Measurements from ENCODE around the gene EMX1.

EMX1 gene

DNA sequence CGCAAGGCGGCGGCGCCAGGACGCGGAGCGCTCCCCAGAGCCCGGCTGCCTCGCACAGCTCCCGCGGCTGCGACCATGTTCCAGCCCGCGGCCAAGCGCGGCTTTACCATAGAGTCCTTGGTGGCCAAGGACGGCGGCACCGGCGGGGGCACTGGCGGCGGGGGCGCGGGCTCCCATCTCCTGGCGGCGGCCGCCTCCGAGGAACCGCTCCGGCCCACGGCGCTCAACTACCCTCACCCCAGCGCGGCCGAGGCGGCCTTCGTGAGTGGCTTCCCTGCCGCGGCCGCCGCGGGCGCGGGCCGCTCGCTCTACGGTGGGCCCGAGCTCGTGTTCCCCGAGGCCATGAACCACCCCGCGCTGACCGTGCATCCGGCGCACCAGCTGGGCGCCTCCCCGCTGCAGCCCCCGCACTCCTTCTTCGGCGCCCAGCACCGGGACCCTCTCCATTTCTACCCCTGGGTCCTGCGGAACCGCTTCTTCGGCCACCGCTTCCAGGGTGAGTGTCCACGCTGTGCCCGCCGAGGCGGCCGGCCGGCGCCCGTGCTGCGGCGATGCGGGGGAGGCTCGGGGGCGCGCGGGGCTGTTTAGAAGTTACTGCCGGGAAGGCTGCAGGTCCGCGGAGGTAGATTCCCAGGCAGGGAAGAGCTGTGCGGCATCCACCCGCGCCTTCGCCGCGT is 696 bp downstream of the EMX1 start:
- Histone ChIP-seq H2AFZ (ENCODE audit: low read depth) (peak overlapping the region; percentile 99), H3K79me2 (ENCODE audit: insufficient read depth, low read depth) (no peaks in the 10 kb centered on the region), H3K4me1 (ENCODE audit: low read depth, poor library complexity, severe bottlenecking) (peaks cover 29% of the 10 kb centered on the region), H4K20me1 (ENCODE audit: insufficient read depth) (no peaks in the 10 kb centered on the region), H3K27ac (no peak overlapping the region), H3K9ac (no peak overlapping the region), H3K4me2 (peak overlapping the region; percentile 19; the same call in 1 of the 2 replicates), H3K36me3 (ENCODE audit: insufficient read depth) (no peaks in the 10 kb centered on the region), H3K27me3 (ENCODE audit: insufficient read depth, low read depth) (peaks cover 91% of the 10 kb centered on the region), H3K4me3 (IDR thresholded peaks at IDR 0.05; ENCODE audit: insufficient read depth, low read depth, low read length) (no peak overlapping the region)
- TF ChIP-seq, protein P1, sequence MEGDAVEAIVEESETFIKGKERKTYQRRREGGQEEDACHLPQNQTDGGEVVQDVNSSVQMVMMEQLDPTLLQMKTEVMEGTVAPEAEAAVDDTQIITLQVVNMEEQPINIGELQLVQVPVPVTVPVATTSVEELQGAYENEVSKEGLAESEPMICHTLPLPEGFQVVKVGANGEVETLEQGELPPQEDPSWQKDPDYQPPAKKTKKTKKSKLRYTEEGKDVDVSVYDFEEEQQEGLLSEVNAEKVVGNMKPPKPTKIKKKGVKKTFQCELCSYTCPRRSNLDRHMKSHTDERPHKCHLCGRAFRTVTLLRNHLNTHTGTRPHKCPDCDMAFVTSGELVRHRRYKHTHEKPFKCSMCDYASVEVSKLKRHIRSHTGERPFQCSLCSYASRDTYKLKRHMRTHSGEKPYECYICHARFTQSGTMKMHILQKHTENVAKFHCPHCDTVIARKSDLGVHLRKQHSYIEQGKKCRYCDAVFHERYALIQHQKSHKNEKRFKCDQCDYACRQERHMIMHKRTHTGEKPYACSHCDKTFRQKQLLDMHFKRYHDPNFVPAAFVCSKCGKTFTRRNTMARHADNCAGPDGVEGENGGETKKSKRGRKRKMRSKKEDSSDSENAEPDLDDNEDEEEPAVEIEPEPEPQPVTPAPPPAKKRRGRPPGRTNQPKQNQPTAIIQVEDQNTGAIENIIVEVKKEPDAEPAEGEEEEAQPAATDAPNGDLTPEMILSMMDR (conservative IDR thresholded peaks at IDR 0.05; ENCODE audit: low read depth, low read length): no peak

DNA sequence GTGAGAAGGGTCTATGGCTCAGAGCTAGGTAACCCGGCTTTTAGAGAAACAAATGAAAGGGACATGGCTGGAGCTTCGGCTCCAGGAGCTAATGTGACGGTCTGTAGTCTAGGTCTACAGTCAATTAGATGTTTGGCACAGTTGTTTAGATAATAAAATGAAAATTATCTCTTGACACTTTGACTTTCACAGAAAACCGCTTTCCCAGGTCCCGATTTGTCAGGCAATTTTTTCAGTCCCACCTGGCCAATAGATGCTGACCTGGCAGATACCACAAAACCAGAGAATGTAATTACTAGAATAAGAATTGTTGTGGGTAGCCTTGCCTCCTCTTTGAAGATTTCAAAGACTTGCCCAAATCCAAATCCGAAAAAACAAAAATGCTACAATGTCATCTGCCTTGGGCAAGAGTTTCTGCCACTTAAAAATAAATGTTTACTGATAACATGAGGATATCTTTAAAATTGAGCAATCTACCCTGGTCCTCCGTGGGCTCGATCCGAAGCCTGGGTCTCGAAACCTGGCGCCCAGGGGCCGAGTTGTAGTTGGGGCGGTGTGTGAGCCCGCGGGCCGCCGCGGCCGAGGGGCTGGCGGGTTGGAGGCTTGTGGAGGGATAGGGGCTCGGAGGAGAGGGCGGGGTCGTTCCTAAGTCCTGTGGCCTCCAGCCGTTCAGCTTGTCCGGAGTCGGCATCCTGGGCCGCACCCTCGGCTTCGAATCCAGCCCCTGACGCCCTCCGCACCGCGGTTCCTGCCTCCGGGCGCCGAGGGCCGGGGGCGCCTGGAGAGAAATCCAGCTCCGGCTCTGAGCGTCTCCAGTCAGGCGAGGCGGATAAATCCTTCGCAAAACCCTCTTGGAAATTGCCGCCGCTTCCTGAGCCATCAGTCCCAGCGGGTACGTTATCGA is 2.3 kb downstream of the EMX1 start:
- no peaks in the 10 kb centered on the region for H3K36me3 ChIP-seq (ENCODE audit: insufficient read depth)
- no peak overlapping the region for H2AFZ ChIP-seq (ENCODE audit: low read depth)
- TF ChIP-seq, protein P1 (conservative IDR thresholded peaks at IDR 0.05; ENCODE audit: low read depth, low read length): no peak
- H4K20me1 ChIP-seq (ENCODE audit: insufficient read depth): no peaks in the 10 kb centered on the region
- peak overlapping the region; percentile 1; the same call in 1 of the 2 replicates for H3K4me2 ChIP-seq
- H3K9ac ChIP-seq: no peak overlapping the region
- H3K4me3 ChIP-seq (IDR thresholded peaks at IDR 0.05; ENCODE audit: insufficient read depth, low read depth, low read length): no peak overlapping the region
- H3K27ac ChIP-seq: no peak overlapping the region
- no peaks in the 10 kb centered on the region for H3K79me2 ChIP-seq (ENCODE audit: insufficient read depth, low read depth)
- H3K4me1 ChIP-seq (ENCODE audit: low read depth, poor library complexity, severe bottlenecking): peaks cover 29% of the 10 kb centered on the region
- peaks cover 81% of the 10 kb centered on the region for H3K27me3 ChIP-seq (ENCODE audit: insufficient read depth, low read depth)

DNA sequence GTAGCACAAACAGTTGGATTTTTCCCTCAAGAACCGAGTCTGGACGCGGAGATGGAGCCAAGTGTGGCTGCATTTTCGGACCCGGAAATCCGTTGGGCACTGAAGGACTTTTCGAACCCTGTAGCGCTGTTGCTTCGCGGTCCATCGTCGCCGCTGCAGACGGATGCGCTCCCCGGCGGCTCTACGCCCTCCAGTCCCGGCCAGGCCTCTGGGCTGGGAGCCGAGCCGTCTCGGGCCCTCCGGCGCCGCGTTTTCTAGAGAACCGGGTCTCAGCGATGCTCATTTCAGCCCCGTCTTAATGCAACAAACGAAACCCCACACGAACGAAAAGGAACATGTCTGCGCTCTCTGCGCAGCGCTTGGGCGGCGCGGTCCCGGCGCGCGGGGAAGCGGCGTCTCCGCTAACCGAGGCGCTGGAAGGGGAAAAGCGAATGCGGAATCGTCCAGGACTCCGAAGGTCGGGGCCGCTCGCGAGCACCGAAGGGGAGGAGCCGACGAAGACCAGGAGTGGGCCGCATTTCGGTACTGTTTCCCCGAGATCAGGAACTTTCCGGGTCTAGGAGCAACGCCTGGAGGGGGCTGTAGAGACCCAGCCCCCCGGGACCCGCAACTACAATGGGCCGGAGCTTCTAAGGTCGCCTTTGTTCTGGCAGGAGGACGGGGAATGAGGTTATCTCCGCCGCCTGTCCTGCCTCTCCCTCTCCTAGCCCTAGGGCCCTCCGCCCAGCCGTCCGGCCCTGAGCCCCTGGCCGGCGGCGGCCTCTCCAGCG is 3.2 kb downstream of the EMX1 start:
- Histone ChIP-seq H3K36me3 (ENCODE audit: insufficient read depth) (no peaks in the 10 kb centered on the region), H4K20me1 (ENCODE audit: insufficient read depth) (no peaks in the 10 kb centered on the region), H3K27ac (no peak overlapping the region), H3K4me2 (no peak overlapping the region), H3K4me3 (IDR thresholded peaks at IDR 0.05; ENCODE audit: insufficient read depth, low read depth, low read length) (no peak overlapping the region), H3K9ac (no peak overlapping the region), H3K27me3 (ENCODE audit: insufficient read depth, low read depth) (peaks cover 73% of the 10 kb centered on the region), H2AFZ (ENCODE audit: low read depth) (no peak overlapping the region), H3K4me1 (ENCODE audit: low read depth, poor library complexity, severe bottlenecking) (peaks cover 27% of the 10 kb centered on the region), H3K79me2 (ENCODE audit: insufficient read depth, low read depth) (no peaks in the 10 kb centered on the region)
- TF ChIP-seq, protein P1 (conservative IDR thresholded peaks at IDR 0.05; ENCODE audit: low read depth, low read length): no peak

DNA sequence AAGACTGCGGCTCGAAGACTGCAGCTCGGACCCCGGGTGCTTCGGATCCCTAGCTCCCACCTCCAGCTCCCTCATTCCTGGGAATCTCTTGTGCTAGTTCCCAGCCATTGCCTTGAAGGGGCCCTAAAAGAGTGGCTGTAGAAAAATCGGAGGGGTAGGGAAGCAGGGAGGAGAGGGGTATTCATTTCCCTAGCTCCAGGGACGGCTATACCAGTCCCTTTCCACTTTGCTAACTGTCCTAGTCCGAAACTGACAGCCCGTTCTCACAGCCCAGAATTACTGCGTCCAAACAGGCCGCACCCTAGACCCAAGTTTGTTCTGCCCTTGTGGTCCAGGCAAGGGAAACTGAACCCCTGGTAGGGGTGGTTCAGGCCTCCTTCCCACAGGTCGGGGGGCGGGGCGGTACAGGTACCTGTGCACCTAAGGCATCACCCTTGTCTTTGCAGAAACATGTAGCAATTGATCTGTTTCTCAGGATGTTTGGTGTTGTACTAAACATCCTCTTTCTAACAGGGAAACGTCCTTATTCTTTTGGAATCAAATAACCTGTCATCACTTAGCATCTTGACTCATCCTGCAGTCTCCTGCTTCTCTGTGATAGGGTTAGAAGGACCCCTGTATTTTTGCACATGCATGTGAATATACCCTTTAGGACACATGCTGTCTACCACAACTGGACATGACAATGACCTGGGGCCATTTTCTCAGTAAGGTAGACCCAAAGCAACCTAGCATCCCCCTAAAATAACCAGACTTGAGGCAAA is 4.0 kb downstream of the EMX1 start:
- H3K27ac ChIP-seq: no peak overlapping the region
- H3K4me2 ChIP-seq: no peak overlapping the region
- H3K4me1 ChIP-seq (ENCODE audit: low read depth, poor library complexity, severe bottlenecking): peaks cover 24% of the 10 kb centered on the region
- peaks cover 65% of the 10 kb centered on the region for H3K27me3 ChIP-seq (ENCODE audit: insufficient read depth, low read depth)
- H3K9ac ChIP-seq: no peak overlapping the region
- no peaks in the 10 kb centered on the region for H4K20me1 ChIP-seq (ENCODE audit: insufficient read depth)
- no peak overlapping the region for H2AFZ ChIP-seq (ENCODE audit: low read depth)
- no peaks in the 10 kb centered on the region for H3K79me2 ChIP-seq (ENCODE audit: insufficient read depth, low read depth)
- no peaks in the 10 kb centered on the region for H3K36me3 ChIP-seq (ENCODE audit: insufficient read depth)
- no peak overlapping the region for H3K4me3 ChIP-seq (IDR thresholded peaks at IDR 0.05; ENCODE audit: insufficient read depth, low read depth, low read length)
- TF ChIP-seq, protein P1 (conservative IDR thresholded peaks at IDR 0.05; ENCODE audit: low read depth, low read length): no peak

Measured in KMS-11 (cell line).